ENCODE data around the gene RNF130.

DNA sequence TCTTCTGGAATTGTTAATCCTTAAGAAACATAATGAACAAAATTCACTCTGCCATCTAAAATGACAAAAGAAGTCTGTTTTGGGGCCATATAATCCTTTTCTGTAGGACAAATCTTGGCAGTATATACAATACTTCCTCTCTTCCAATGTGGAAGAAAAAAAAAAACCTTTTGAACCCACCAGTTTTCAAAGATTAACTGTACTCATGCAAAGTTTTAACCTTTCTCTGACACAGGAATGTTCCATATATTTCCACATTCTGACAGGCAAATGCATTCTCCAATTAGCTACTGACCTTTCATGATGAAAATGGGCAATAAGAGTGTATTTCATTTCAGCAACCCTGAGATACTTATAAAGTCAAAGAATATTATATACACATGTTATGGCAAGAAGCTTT, 65.4 kb downstream of the RNF130 start:
- TF ChIP-seq, protein P1, sequence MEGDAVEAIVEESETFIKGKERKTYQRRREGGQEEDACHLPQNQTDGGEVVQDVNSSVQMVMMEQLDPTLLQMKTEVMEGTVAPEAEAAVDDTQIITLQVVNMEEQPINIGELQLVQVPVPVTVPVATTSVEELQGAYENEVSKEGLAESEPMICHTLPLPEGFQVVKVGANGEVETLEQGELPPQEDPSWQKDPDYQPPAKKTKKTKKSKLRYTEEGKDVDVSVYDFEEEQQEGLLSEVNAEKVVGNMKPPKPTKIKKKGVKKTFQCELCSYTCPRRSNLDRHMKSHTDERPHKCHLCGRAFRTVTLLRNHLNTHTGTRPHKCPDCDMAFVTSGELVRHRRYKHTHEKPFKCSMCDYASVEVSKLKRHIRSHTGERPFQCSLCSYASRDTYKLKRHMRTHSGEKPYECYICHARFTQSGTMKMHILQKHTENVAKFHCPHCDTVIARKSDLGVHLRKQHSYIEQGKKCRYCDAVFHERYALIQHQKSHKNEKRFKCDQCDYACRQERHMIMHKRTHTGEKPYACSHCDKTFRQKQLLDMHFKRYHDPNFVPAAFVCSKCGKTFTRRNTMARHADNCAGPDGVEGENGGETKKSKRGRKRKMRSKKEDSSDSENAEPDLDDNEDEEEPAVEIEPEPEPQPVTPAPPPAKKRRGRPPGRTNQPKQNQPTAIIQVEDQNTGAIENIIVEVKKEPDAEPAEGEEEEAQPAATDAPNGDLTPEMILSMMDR (IDR thresholded peaks at IDR 0.05), result no peak
- no peak for TF ChIP-seq POLR2A (IDR thresholded peaks at IDR 0.05)
- TF ChIP-seq POLR2AphosphoS5 (IDR thresholded peaks at IDR 0.05), result no peak

All from prostate gland (tissue), 2 donors.